Lower lobe of right lung (tissue), 2 donors: Measurements from ENCODE around the gene ERMN. TPM values are rescaled to one million over a fixed set of nuclear protein-coding genes. Genes with fewer than 3 reads are reported as not detected.
"Not testable (repeated sequence)": the region's sequence is repeated elsewhere in the genome, so short reads cannot be mapped to it uniquely, and the experiment has no call there.

Source experiments
- ATAC-seq, 2 donors: fragments of 200-7000 bp; cut with Tn5 transposase; one replicate each; pipeline ENCODE4 v1.9.1; 2020 to 2022; ENCODE audit warnings: mild to moderate bottlenecking in 2 of 2, moderate library complexity in 2 of 2
- DNase-seq: peaks from one replicate; pipeline ENCODE4 v3.0.0-alpha.2; 2020
- H3K27ac ChIP-seq: fragments of 200-600 bp; one replicate; pipeline ENCODE4 v1.8.0; 2022
- H3K27me3 ChIP-seq: fragments of 200-600 bp; one replicate; pipeline ENCODE4 v1.8.0; 2022; ENCODE audit warnings: low read depth
- H3K36me3 ChIP-seq: fragments of 200-600 bp; one replicate; pipeline ENCODE4 v1.8.0; 2022; ENCODE audit warnings: mild to moderate bottlenecking
- H3K4me1 ChIP-seq: fragments of 200-600 bp; one replicate; pipeline ENCODE4 v1.8.0; 2022
- H3K4me3 ChIP-seq: fragments of 200-600 bp; one replicate; pipeline ENCODE4 v1.8.0; 2022; ENCODE audit warnings: mild to moderate bottlenecking
- H3K9me3 ChIP-seq: fragments of 200-600 bp; one replicate; pipeline ENCODE4 v1.8.0; 2022
- intact Hi-C: fragments of 100-400 bp; cut with DNase I; formaldehyde crosslinking; loops from one replicate; pipeline ENCODE4 v1.11.0; 2022
- long read RNA-seq: library from polyadenylated mRNA; unstranded; transcript quantifications from one replicate; pipeline ENCODE4 v2.0.0, GENCODE V29; 2021
- total RNA-seq: library from RNA; stranded (reverse); fragmentation: NEBNext Ultra II Directional; extraction: Animal tissue kit (Norgen Biotek cat#: 25700); gene quantifications from one replicate; pipeline ENCODE4 v1.2.1, GENCODE V29; 2021
- TF ChIP-seq, protein P1 (sequence below): fragments of 200-600 bp; IDR thresholded peaks from one replicate; pipeline ENCODE4 v1.8.0; 2022; ENCODE audit warnings: antibody characterized with exemption, mild to moderate bottlenecking
- donor health status: DM: no; HTN: yes; CAD: no; lungs with severe emphysema.

The ERMN gene, protein sequence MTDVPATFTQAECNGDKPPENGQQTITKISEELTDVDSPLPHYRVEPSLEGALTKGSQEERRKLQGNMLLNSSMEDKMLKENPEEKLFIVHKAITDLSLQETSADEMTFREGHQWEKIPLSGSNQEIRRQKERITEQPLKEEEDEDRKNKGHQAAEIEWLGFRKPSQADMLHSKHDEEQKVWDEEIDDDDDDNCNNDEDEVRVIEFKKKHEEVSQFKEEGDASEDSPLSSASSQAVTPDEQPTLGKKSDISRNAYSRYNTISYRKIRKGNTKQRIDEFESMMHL
- total RNA-seq, result 0.21 TPM
- long read RNA-seq, result 0 reads

DNA sequence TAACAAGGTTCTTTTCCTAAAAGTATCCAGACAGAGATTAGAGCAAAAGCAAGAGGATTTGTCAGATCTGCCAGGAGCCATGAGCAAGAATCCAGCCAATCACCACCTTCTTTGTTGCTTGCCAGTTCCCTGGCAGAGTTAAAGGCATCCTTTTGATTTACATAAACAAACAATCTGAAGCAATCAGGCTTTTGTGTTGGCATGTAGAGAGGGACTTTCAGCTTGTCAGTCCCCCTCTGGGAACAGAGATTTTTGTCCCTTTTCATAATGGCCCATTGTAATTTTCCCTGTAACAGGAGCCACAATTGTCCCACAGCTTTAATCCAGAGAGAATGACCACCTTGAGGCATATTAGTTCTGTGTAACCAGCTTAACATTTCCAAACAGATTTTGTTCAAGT lies at the start of gene ERMN:
ERMN (minus strand) TSS at position 39 of the 400 bp plus-strand sequence. CDS start 182 bp downstream, outside the sequence.
- H3K36me3 ChIP-seq, result no peaks in the 10 kb centered on the region
- TF ChIP-seq, protein P1, sequence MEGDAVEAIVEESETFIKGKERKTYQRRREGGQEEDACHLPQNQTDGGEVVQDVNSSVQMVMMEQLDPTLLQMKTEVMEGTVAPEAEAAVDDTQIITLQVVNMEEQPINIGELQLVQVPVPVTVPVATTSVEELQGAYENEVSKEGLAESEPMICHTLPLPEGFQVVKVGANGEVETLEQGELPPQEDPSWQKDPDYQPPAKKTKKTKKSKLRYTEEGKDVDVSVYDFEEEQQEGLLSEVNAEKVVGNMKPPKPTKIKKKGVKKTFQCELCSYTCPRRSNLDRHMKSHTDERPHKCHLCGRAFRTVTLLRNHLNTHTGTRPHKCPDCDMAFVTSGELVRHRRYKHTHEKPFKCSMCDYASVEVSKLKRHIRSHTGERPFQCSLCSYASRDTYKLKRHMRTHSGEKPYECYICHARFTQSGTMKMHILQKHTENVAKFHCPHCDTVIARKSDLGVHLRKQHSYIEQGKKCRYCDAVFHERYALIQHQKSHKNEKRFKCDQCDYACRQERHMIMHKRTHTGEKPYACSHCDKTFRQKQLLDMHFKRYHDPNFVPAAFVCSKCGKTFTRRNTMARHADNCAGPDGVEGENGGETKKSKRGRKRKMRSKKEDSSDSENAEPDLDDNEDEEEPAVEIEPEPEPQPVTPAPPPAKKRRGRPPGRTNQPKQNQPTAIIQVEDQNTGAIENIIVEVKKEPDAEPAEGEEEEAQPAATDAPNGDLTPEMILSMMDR, result no peak
- intact Hi-C loops, result no loop called here

DNA sequence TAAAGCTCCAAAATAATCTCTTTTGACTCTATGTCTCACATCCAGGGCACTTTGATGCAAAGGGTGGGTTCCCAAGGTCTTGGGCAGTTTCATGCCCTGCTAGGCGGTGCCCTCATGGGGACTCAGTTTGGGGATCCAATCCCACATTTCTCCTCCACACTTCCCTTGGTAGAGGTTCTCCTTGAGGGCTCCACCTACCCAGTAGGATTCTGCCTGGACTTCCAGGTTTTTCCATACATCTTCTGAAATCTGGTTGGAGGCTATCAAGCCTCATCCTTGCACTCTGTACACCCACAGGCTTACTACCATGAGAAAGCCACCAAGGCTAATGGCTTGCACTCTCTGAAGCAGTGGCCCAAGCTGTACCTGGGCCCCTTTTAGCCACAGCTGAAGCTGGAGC lies 49.8 kb upstream of the ERMN start:
- peaks cover 10% of the 10 kb centered on the region for H3K9me3 ChIP-seq
- no peak overlapping the region for H3K4me3 ChIP-seq
- no peaks in the 10 kb centered on the region for H3K27me3 ChIP-seq
- no peaks in the 10 kb centered on the region for H3K4me1 ChIP-seq
- TF ChIP-seq, protein P1, result no peak
- intact Hi-C loops, result no loop called here
- H3K36me3 ChIP-seq, result no peaks in the 10 kb centered on the region
- DNase-seq (no peak), ATAC-seq (no peak)
- no peak overlapping the region for H3K27ac ChIP-seq

More for the DNA sequence above, at the start of gene ERMN:
- no peaks in the 10 kb centered on the region for H3K9me3 ChIP-seq
- H3K4me3 ChIP-seq, result no peak within 1 kb of the TSS
- H3K27me3 ChIP-seq, result no peaks in the 10 kb centered on the region
- DNase-seq (no peak), ATAC-seq (no peak)
- H3K4me1 ChIP-seq, result no peaks in the 10 kb centered on the region
- H3K27ac ChIP-seq, result no peak within 1 kb of the TSS

DNA sequence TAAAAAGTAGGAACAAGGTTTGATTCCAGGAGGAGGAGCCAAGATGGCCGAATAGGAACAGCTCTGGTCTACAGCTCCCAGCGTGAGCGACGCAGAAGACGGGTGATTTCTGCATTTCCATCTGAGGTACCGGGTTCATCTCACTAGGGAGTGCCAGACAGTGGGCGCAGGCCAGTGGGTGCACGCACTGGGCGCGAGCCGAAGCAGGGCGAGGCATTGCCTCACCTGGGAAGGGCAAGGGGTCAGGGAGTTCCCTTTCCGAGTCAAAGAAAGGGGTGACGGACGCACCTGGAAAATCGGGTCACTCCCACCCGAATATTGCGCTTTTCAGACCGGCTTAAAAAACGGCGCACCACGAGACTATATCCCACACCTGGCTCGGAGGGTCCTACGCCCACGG lies 42.9 kb upstream of the ERMN start:
- H3K9me3 ChIP-seq, intact Hi-C loops, H3K27me3 ChIP-seq, H3K4me1 ChIP-seq, ATAC-seq, DNase-seq, H3K27ac ChIP-seq, H3K36me3 ChIP-seq, H3K4me3 ChIP-seq: not testable (repeated sequence)

DNA sequence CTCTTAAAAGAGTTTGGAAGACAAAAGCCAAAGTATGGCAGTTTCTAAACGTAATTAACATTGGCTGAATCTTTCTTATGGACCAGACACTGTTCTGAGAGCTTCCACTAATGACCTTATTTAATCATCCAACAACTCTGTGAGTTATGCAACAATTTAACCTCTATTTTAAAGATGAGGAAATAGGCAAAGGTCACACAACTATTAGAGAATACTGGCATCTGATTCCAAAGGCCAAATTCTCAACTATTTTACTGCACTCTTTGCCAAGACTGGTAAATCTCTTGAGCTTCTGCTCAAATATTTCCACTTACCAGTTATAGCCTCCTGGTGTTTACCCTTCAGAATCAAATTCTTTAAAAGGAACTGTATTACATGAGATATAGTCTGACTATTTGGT lies 42.1 kb upstream of the ERMN start:
- no peak for ATAC-seq
- Histone ChIP-seq H3K36me3 (no peaks in the 10 kb centered on the region), H3K4me3 (no peak overlapping the region), H3K9me3 (no peaks in the 10 kb centered on the region), H3K27me3 (no peaks in the 10 kb centered on the region), H3K27ac (no peak overlapping the region), H3K4me1 (no peaks in the 10 kb centered on the region)
- no peak for DNase-seq
- intact Hi-C loops, result no loop called here
- TF ChIP-seq, protein P1, result no peak

DNA sequence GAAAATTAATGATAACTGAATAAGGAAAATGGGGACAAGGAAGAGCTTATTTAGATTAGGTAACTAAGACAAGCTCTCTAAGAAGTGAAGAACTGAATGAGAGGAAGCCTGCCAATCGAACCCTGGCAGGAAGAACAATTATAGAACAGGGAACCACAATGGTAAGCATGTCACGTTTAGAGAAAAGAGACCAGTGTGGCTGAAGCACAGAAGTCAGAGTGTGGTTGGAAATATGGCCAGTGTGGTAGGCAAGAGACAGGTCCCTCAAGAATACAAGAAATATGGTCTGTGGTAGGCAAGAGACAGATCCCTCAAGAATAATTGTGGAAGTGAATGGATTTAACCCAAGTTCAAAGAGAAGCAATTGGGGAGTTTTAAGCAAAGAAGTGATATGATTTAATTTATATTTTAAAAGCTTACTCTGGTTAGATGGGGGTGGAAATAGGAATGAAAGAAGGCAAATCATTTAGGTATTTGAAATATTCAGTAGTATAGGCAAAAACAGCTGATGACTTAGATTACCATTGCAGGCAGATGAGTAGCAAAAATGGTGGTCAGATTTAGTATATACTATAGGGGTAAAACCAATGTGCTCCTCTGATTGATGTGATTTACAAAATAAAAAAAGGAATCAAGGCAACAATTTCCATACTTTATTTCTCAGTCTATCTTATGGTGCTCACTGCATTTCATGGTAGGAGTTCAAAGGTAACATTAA lies 38.8 kb upstream of the ERMN start:
- intact Hi-C loops, result no loop called here
- H3K36me3 ChIP-seq, result no peaks in the 10 kb centered on the region
- no peaks in the 10 kb centered on the region for H3K9me3 ChIP-seq
- H3K27ac ChIP-seq, result no peak overlapping the region
- no peak for ATAC-seq
- no peaks in the 10 kb centered on the region for H3K4me1 ChIP-seq
- no peaks in the 10 kb centered on the region for H3K27me3 ChIP-seq
- TF ChIP-seq, protein P1, result no peak
- no peak overlapping the region for H3K4me3 ChIP-seq
- DNase-seq, result no peak

DNA sequence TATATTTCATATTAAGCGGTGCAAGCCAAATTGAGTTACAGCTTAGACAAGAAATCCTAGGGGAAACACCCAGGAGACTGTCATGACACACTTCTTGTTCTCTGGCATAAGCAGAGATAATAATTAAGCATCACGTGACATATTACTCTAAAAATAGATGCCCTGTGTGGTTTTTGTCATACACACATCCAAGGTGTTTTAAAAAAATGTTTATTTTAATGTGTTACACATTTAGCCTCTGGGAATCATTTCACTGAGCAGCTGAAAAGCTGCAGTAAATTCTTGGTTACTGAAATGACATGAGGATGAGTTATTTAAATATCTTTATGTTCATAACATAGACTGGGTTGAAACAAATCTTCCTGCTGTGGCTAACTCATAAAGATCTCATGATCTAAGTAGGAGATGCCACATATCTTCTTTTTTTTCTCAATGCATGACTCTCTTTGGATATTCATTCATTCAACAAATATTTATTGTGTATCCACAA lies 38.0 kb upstream of the ERMN start:
- no peaks in the 10 kb centered on the region for H3K27me3 ChIP-seq
- ATAC-seq (no peak), DNase-seq (no peak)
- H3K9me3 ChIP-seq, result no peaks in the 10 kb centered on the region
- H3K36me3 ChIP-seq, result no peaks in the 10 kb centered on the region
- H3K4me3 ChIP-seq, result no peak overlapping the region
- H3K27ac ChIP-seq, result no peak overlapping the region
- TF ChIP-seq, protein P1, result no peak
- H3K4me1 ChIP-seq, result no peaks in the 10 kb centered on the region
- intact Hi-C loops, result no loop called here
